Epithelial cell of esophagus (primary cell): ENCODE results near the gene POFUT1.

Source experiments
- DNase-seq: peaks from one replicate; pipeline ENCODE4 v3.0.0; 2010; ENCODE audit warnings: low read depth
- H3K4me3 ChIP-seq: 2 replicates; pipeline ENCODE4 v1.5.1; 2011; ENCODE audit warnings: mild to moderate bottlenecking, low read length, control low read depth
- CTCF ChIP-seq: IDR thresholded peaks from 2 replicates; pipeline ENCODE4 v1.5.1; 2011; ENCODE audit warnings: low read depth, mild to moderate bottlenecking, low read length, control low read depth, inconsistent platforms; ENCODE audit not compliant: insufficient read depth; ENCODE audit errors: missing control alignments

POFUT1 gene

GRCh38 chr20:32207626-32208498, at the start of gene POFUT1, which contains the start of gene PLAGL2:
POFUT1 (plus strand) TSS chr20:32207880; CDS start chr20:32207942, 62 bp downstream.
PLAGL2 (minus strand) TSS chr20:32207743; CDS start chr20:32202178, 5,565 bp downstream.
- peak; percentile 91 for DNase-seq
- H3K4me3 ChIP-seq, result peak within 1 kb of the TSS; percentile 100
- no peak for TF ChIP-seq CTCF

- no peak for TF ChIP-seq CTCF
- H3K4me3 ChIP-seq, result no peak overlapping the region
- no peak for DNase-seq
These were observed 49.3 kb upstream of the POFUT1 start for GRCh38 chr20:32158351-32158750.

- no peak overlapping the region for H3K4me3 ChIP-seq
- no peak for TF ChIP-seq CTCF
- no peak for DNase-seq
These were observed 48.6 kb upstream of the POFUT1 start for GRCh38 chr20:32158943-32159660.

GRCh38 chr20:32159766-32160221, 47.9 kb upstream of the POFUT1 start:
- H3K4me3 ChIP-seq, result no peak overlapping the region
- no peak for TF ChIP-seq CTCF
- DNase-seq, result no peak

- DNase-seq, result no peak
- TF ChIP-seq CTCF, result no peak
- H3K4me3 ChIP-seq, result no peak overlapping the region
These were observed 47.3 kb upstream of the POFUT1 start for GRCh38 chr20:32160341-32160740.

- TF ChIP-seq CTCF, result no peak
- no peak for DNase-seq
- no peak overlapping the region for H3K4me3 ChIP-seq
These were observed 45.3 kb upstream of the POFUT1 start for GRCh38 chr20:32162351-32162750.
